ENCODE results near the gene ZMYND11. TPM values are rescaled to one million over a fixed set of nuclear protein-coding genes. Genes with fewer than 3 reads are reported as not detected.

The ZMYND11 gene
- total RNA-seq, 1 experiment from 2014 or later, result 101 TPM

GRCh38 chr10:134247-135131, 766 bp upstream of the ZMYND11 start:
- ChIA-PET POLR2A (no interaction called here), CTCF (no interaction called here)
- BruUV-seq (replicated peaks), result no TSS peak
- H3K4me3 ChIP-seq (ENCODE audit: low read depth, low read length), result peak overlapping the region; percentile 58
- peak in 1 of 2 experiments; percentile 2 for TF ChIP-seq CTCF (IDR thresholded peaks at IDR 0.05; ENCODE audit: insufficient read depth in 1 of 2, low read depth in 1 of 2, low read length in 1 of 2, severe bottlenecking in 1 of 2, unreplicated experiment in 1 of 2)
- no peaks in the 10 kb centered on the region for H3K9me3 Mint-ChIP-seq (ENCODE audit: unreplicated experiment)
- H3K36me3 ChIP-seq (ENCODE audit: control insufficient read depth, insufficient read depth, low read length), result no peaks in the 10 kb centered on the region
- H3K9me3 ChIP-seq, result no peaks in the 10 kb centered on the region
- H3K27ac Mint-ChIP-seq (ENCODE audit: unreplicated experiment), result peak overlapping the region; percentile 87
- intact Hi-C loops (cut with micrococcal nuclease; ENCODE audit: unreplicated experiment), result no loop called here
- peaks cover 47% of the 10 kb centered on the region for H3K4me1 Mint-ChIP-seq (ENCODE audit: low read depth, unreplicated experiment)
- H3K4me1 ChIP-seq, result peaks cover 40% of the 10 kb centered on the region
- peak; percentile 63 to 69 for DNase-seq
- no peaks in the 10 kb centered on the region for H3K27me3 Mint-ChIP-seq (ENCODE audit: insufficient read depth, unreplicated experiment)
- peak overlapping the region; percentile 96 for H3K4me3 Mint-ChIP-seq (ENCODE audit: unreplicated experiment)
- peaks cover 26% of the 10 kb centered on the region for H3K36me3 Mint-ChIP-seq (ENCODE audit: insufficient read depth, unreplicated experiment)
- H3K27me3 ChIP-seq (replicated peaks; ENCODE audit: control insufficient read depth, insufficient read depth, low read length), result no peaks in the 10 kb centered on the region

- Histone ChIP-seq H3K9me3 (no peaks in the 10 kb centered on the region), H3K4me3 (ENCODE audit: low read depth, low read length) (peak overlapping the region; percentile 58), H3K36me3 (ENCODE audit: control insufficient read depth, insufficient read depth, low read length) (no peaks in the 10 kb centered on the region), H3K4me1 (peaks cover 31% of the 10 kb centered on the region), H3K27me3 (replicated peaks; ENCODE audit: control insufficient read depth, insufficient read depth, low read length) (no peaks in the 10 kb centered on the region)
- Mint-ChIP-seq H3K9me3 (ENCODE audit: unreplicated experiment) (no peaks in the 10 kb centered on the region), H3K4me1 (ENCODE audit: low read depth, unreplicated experiment) (peaks cover 41% of the 10 kb centered on the region), H3K36me3 (ENCODE audit: insufficient read depth, unreplicated experiment) (peaks cover 27% of the 10 kb centered on the region), H3K4me3 (ENCODE audit: unreplicated experiment) (peak overlapping the region; percentile 96), H3K27ac (ENCODE audit: unreplicated experiment) (peak overlapping the region; percentile 87), H3K27me3 (ENCODE audit: insufficient read depth, unreplicated experiment) (no peaks in the 10 kb centered on the region)
- CTCF ChIA-PET, result interaction anchor here (1.6 kb wide), 1 partner anchor 21 kb away, joined by 6 read pairs; no protein-coding TSS in a partner anchor
- no peak for TF ChIP-seq CTCF (IDR thresholded peaks at IDR 0.05; ENCODE audit: insufficient read depth in 1 of 2, low read depth in 1 of 2, low read length in 1 of 2, severe bottlenecking in 1 of 2, unreplicated experiment in 1 of 2)
- POLR2A ChIA-PET, result interaction anchor here (0.6 kb wide), 2 partner anchors 10 to 191 kb away, joined by 3 to 6 read pairs; no protein-coding TSS in a partner anchor
- intact Hi-C loops (cut with micrococcal nuclease; ENCODE audit: unreplicated experiment), result no loop called here
- DNase-seq, result peak; percentile 71 to 75
- no TSS peak for BruUV-seq (replicated peaks)
These were observed 578 bp downstream of the ZMYND11 start for GRCh38 chr10:135601-136464.

- Mint-ChIP-seq H3K36me3 (ENCODE audit: insufficient read depth, unreplicated experiment) (peaks cover 24% of the 10 kb centered on the region), H3K9me3 (ENCODE audit: unreplicated experiment) (no peaks in the 10 kb centered on the region), H3K4me3 (ENCODE audit: unreplicated experiment) (peak overlapping the region; percentile 96), H3K27me3 (ENCODE audit: insufficient read depth, unreplicated experiment) (no peaks in the 10 kb centered on the region), H3K27ac (ENCODE audit: unreplicated experiment) (peak overlapping the region; percentile 87), H3K4me1 (ENCODE audit: low read depth, unreplicated experiment) (peaks cover 39% of the 10 kb centered on the region)
- H3K27me3 ChIP-seq (replicated peaks; ENCODE audit: control insufficient read depth, insufficient read depth, low read length), result no peaks in the 10 kb centered on the region
- no peak for TF ChIP-seq CTCF (IDR thresholded peaks at IDR 0.05; ENCODE audit: insufficient read depth in 1 of 2, low read depth in 1 of 2, low read length in 1 of 2, severe bottlenecking in 1 of 2, unreplicated experiment in 1 of 2)
- ChIA-PET POLR2A (no interaction called here), CTCF (interaction anchor here (1.6 kb wide), 1 partner anchor 20 kb away, joined by 6 read pairs; no protein-coding TSS in a partner anchor)
- peak overlapping the region; percentile 58 for H3K4me3 ChIP-seq (ENCODE audit: low read depth, low read length)
- no TSS peak for BruUV-seq (replicated peaks)
- H3K9me3 ChIP-seq, result no peaks in the 10 kb centered on the region
- intact Hi-C loops (cut with micrococcal nuclease; ENCODE audit: unreplicated experiment), result no loop called here
- H3K36me3 ChIP-seq (ENCODE audit: control insufficient read depth, insufficient read depth, low read length), result no peaks in the 10 kb centered on the region
- H3K4me1 ChIP-seq, result peaks cover 37% of the 10 kb centered on the region
- DNase-seq, result no peak
These were observed 1.2 kb downstream of the ZMYND11 start for GRCh38 chr10:136465-136762.
